ENCODE data around the gene ADAMTS2. TPM values are rescaled to one million over a fixed set of nuclear protein-coding genes. Genes with fewer than 3 reads are reported as not detected.

ADAMTS2 gene
- total RNA-seq, 4 donors from 2014 or later, result 39.5 to 61.9 (median 56.4) TPM

- ATAC-seq (ENCODE audit: low FRiP score) (no peak), DNase-seq (ENCODE audit: low spot score) (peak; percentile 16)
- no peak for TF ChIP-seq CTCF (IDR thresholded peaks at IDR 0.05)
These were observed 76.8 kb downstream of the ADAMTS2 start for GRCh38 chr5:179268399-179268952.

GRCh38 chr5:179267671-179268083, 77.6 kb downstream of the ADAMTS2 start:
- TF ChIP-seq CTCF (IDR thresholded peaks at IDR 0.05), result no peak
- DNase-seq (ENCODE audit: low spot score), result peak; percentile 20
- ATAC-seq (ENCODE audit: low FRiP score), result no peak

- ATAC-seq (ENCODE audit: low FRiP score) (no peak), DNase-seq (ENCODE audit: low spot score) (peak; percentile 20)
- TF ChIP-seq CTCF (IDR thresholded peaks at IDR 0.05), result no peak
These were observed 78.1 kb downstream of the ADAMTS2 start for GRCh38 chr5:179267071-179267670.

- TF ChIP-seq CTCF (IDR thresholded peaks at IDR 0.05), result no peak
- no peak for ATAC-seq (ENCODE audit: low FRiP score)
- peak; percentile 20 for DNase-seq (ENCODE audit: low spot score)
These were observed 78.8 kb downstream of the ADAMTS2 start for GRCh38 chr5:179266291-179267070.

- DNase-seq (ENCODE audit: low spot score) (peak; percentile 62), ATAC-seq (ENCODE audit: low FRiP score) (peak; percentile 90)
- no peak for TF ChIP-seq CTCF (IDR thresholded peaks at IDR 0.05)
These were observed 79.6 kb downstream of the ADAMTS2 start for GRCh38 chr5:179265514-179266290.

GRCh38 chr5:179264783-179265513, 80.3 kb downstream of the ADAMTS2 start:
- no peak for TF ChIP-seq CTCF (IDR thresholded peaks at IDR 0.05)
- ATAC-seq (ENCODE audit: low FRiP score) (no peak), DNase-seq (ENCODE audit: low spot score) (peak; percentile 23)
